ENCODE data around the gene ZCCHC17. TPM values are rescaled to one million over a fixed set of nuclear protein-coding genes. Genes with fewer than 3 reads are reported as not detected.

The ZCCHC17 gene
- total RNA-seq, 1 experiment from 2014 or later: 24.1 TPM

DNA sequence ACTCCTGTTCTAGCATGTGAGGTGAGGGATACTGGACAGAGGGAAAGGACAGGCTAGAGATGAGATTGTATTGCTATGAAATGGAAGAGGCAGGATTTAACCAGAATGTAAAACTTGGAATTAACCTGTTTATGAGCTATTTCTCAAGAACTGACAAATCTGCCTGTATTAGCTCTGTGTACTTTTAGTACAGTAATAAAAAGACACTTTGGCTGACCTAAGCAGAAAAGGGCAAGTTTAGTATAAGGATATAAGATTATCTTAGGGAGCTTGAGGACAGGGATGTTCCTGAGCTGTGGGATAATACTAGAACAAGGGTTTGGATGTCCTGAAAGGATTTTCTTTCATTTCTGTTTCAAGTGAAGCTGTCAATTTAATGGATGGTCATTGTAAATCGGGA is 11.2 kb downstream of the ZCCHC17 start:
- ChIA-PET CTCF (no interaction called here), POLR2A (no interaction called here)
- H3K9me3 ChIP-seq: no peaks in the 10 kb centered on the region
- no peaks in the 10 kb centered on the region for H3K27me3 ChIP-seq (replicated peaks; ENCODE audit: control insufficient read depth, insufficient read depth, low read length)
- intact Hi-C loops (cut with micrococcal nuclease; ENCODE audit: unreplicated experiment): no loop called here
- Mint-ChIP-seq H3K27ac (ENCODE audit: unreplicated experiment) (no peak overlapping the region), H3K4me1 (ENCODE audit: low read depth, unreplicated experiment) (no peaks in the 10 kb centered on the region), H3K36me3 (ENCODE audit: insufficient read depth, unreplicated experiment) (peaks cover 16% of the 10 kb centered on the region), H3K4me3 (ENCODE audit: unreplicated experiment) (no peak overlapping the region), H3K27me3 (ENCODE audit: insufficient read depth, unreplicated experiment) (no peaks in the 10 kb centered on the region), H3K9me3 (ENCODE audit: unreplicated experiment) (no peaks in the 10 kb centered on the region)
- no peak for DNase-seq
- TF ChIP-seq, protein P1, sequence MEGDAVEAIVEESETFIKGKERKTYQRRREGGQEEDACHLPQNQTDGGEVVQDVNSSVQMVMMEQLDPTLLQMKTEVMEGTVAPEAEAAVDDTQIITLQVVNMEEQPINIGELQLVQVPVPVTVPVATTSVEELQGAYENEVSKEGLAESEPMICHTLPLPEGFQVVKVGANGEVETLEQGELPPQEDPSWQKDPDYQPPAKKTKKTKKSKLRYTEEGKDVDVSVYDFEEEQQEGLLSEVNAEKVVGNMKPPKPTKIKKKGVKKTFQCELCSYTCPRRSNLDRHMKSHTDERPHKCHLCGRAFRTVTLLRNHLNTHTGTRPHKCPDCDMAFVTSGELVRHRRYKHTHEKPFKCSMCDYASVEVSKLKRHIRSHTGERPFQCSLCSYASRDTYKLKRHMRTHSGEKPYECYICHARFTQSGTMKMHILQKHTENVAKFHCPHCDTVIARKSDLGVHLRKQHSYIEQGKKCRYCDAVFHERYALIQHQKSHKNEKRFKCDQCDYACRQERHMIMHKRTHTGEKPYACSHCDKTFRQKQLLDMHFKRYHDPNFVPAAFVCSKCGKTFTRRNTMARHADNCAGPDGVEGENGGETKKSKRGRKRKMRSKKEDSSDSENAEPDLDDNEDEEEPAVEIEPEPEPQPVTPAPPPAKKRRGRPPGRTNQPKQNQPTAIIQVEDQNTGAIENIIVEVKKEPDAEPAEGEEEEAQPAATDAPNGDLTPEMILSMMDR (IDR thresholded peaks at IDR 0.05; ENCODE audit: insufficient read depth in 1 of 2, low read depth in 1 of 2, low read length in 1 of 2, severe bottlenecking in 1 of 2, unreplicated experiment in 1 of 2): no peak
- H3K4me1 ChIP-seq: no peaks in the 10 kb centered on the region
- H3K4me3 ChIP-seq (ENCODE audit: low read depth, low read length): no peak overlapping the region
- BruUV-seq (replicated peaks): no TSS peak
- no peaks in the 10 kb centered on the region for H3K36me3 ChIP-seq (ENCODE audit: control insufficient read depth, insufficient read depth, low read length)

- POLR2A ChIA-PET: no interaction called here
Observed at GRCh38 chr1:31310198-31310597, 13.4 kb downstream of the ZCCHC17 start.

DNA sequence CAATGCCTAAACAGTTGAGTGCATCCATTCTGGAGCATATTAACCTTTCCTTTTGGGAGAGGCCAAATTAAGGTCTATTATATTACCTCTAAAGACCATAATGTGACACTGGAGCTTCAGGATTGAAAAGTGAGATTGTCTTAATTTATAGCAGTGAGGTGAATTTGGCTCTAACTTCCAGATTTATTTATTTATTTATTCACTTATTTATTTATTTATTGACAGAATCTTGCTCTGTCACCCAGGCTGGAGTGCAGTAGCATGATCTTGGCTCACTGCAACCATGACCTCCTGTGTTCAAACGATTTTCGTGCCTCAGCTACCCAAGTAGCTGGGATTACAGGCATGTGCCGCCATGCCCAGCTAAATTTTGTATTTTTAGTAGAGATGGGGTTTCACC is 19.1 kb downstream of the ZCCHC17 start:
- no peaks in the 10 kb centered on the region for H3K4me1 ChIP-seq
- POLR2A ChIA-PET: no interaction called here
- no peaks in the 10 kb centered on the region for H3K9me3 ChIP-seq

More at GRCh38 chr1:31310198-31310597, 13.4 kb downstream of the ZCCHC17 start:
- no peaks in the 10 kb centered on the region for H3K27me3 ChIP-seq (replicated peaks; ENCODE audit: control insufficient read depth, insufficient read depth, low read length)
- Mint-ChIP-seq H3K27me3 (ENCODE audit: insufficient read depth, unreplicated experiment) (no peaks in the 10 kb centered on the region), H3K27ac (ENCODE audit: unreplicated experiment) (no peak overlapping the region), H3K36me3 (ENCODE audit: insufficient read depth, unreplicated experiment) (peaks cover 10% of the 10 kb centered on the region), H3K9me3 (ENCODE audit: unreplicated experiment) (no peaks in the 10 kb centered on the region), H3K4me3 (ENCODE audit: unreplicated experiment) (no peak overlapping the region), H3K4me1 (ENCODE audit: low read depth, unreplicated experiment) (no peaks in the 10 kb centered on the region)
- TF ChIP-seq, protein P1 (IDR thresholded peaks at IDR 0.05; ENCODE audit: insufficient read depth in 1 of 2, low read depth in 1 of 2, low read length in 1 of 2, severe bottlenecking in 1 of 2, unreplicated experiment in 1 of 2): no peak
- intact Hi-C loops (cut with micrococcal nuclease; ENCODE audit: unreplicated experiment): no loop called here
- no peaks in the 10 kb centered on the region for H3K36me3 ChIP-seq (ENCODE audit: control insufficient read depth, insufficient read depth, low read length)
- DNase-seq: no peak
- H3K4me3 ChIP-seq (ENCODE audit: low read depth, low read length): no peak overlapping the region
- H3K9me3 ChIP-seq: no peaks in the 10 kb centered on the region
- CTCF ChIA-PET: no interaction called here
- no peaks in the 10 kb centered on the region for H3K4me1 ChIP-seq
- no TSS peak for BruUV-seq (replicated peaks)

More for the DNA sequence above, 19.1 kb downstream of the ZCCHC17 start:
- no peak for DNase-seq
- no peaks in the 10 kb centered on the region for H3K27me3 ChIP-seq (replicated peaks; ENCODE audit: control insufficient read depth, insufficient read depth, low read length)
- peaks cover 14% of the 10 kb centered on the region for H3K36me3 Mint-ChIP-seq (ENCODE audit: insufficient read depth, unreplicated experiment)
- BruUV-seq (replicated peaks): no TSS peak
- CTCF ChIA-PET: no interaction called here
- H3K27me3 Mint-ChIP-seq (ENCODE audit: insufficient read depth, unreplicated experiment): no peaks in the 10 kb centered on the region
- no peaks in the 10 kb centered on the region for H3K36me3 ChIP-seq (ENCODE audit: control insufficient read depth, insufficient read depth, low read length)
- TF ChIP-seq, protein P1 (IDR thresholded peaks at IDR 0.05; ENCODE audit: insufficient read depth in 1 of 2, low read depth in 1 of 2, low read length in 1 of 2, severe bottlenecking in 1 of 2, unreplicated experiment in 1 of 2): no peak
- no peaks in the 10 kb centered on the region for H3K9me3 Mint-ChIP-seq (ENCODE audit: unreplicated experiment)
- intact Hi-C loops (cut with micrococcal nuclease; ENCODE audit: unreplicated experiment): no loop called here
- H3K4me3 ChIP-seq (ENCODE audit: low read depth, low read length): no peak overlapping the region
- no peaks in the 10 kb centered on the region for H3K4me1 Mint-ChIP-seq (ENCODE audit: low read depth, unreplicated experiment)
- H3K27ac Mint-ChIP-seq (ENCODE audit: unreplicated experiment): no peak overlapping the region
- no peak overlapping the region for H3K4me3 Mint-ChIP-seq (ENCODE audit: unreplicated experiment)

All from Caco-2 (cell line).